PC-3 (cell line): ENCODE measurements around the gene GRID2IP. TPM values are rescaled to one million over a fixed set of nuclear protein-coding genes. Genes with fewer than 3 reads are reported as not detected.

Experiments used
- ATAC-seq: fragments of 200-7000 bp; cut with Tn5 transposase; 2 replicates; pipeline ENCODE4 v1.9.1; 2020; ENCODE audit warnings: mild to moderate bottlenecking, moderate library complexity
- BruUV-seq: library from RNA; stranded (reverse); fragments of 400-500 nt; replicated peaks from 2 replicates; lab custom pipeline; 2021; lab: Mats Ljungman, UMichigan
- CTCF ChIA-PET: fragments of 300-600 bp; sonication (Branson Sonifier 250); formaldehyde crosslinking; loops from one replicate; lab custom pipeline; 2022; ENCODE audit warnings: antibody characterized with exemption; lab: Charles Lee
- POLR2A ChIA-PET: fragments of 300-600 bp; sonication (Branson Sonifier 250); formaldehyde crosslinking; loops from one replicate; lab custom pipeline; 2022; ENCODE audit warnings: antibody characterized with exemption; ENCODE audit not compliant: unreplicated experiment; lab: Charles Lee
- DNase-seq: peaks from one replicate; pipeline ENCODE4 v3.0.0-alpha.2; 2015
- H2AFZ ChIP-seq: fragments of 300-600 bp; sonication (generic); 2 replicates; pipeline ENCODE4 v1.6.0; 2016; ENCODE audit warnings: antibody characterized with exemption, low read length
- H3F3A ChIP-seq: fragments of 300-600 bp; sonication (generic); one replicate; pipeline ENCODE4 v1.6.0; 2017; ENCODE audit warnings: antibody characterized with exemption, low read length, control low read depth, mild to moderate bottlenecking; ENCODE audit not compliant: unreplicated experiment
- H3K27ac ChIP-seq: fragments of 300-600 bp; sonication (generic); 2 replicates; pipeline ENCODE4 v1.5.1; 2016; ENCODE audit warnings: mild to moderate bottlenecking, low read length
- H3K27me3 ChIP-seq: fragments of 300-600 bp; sonication (generic); 2 replicates; pipeline ENCODE4 v1.6.1; 2016; ENCODE audit warnings: low read length, mixed read lengths
- H3K36me3 ChIP-seq: fragments of 300-600 bp; sonication (generic); 2 replicates; pipeline ENCODE4 v1.6.1; 2016; ENCODE audit warnings: low read depth, mixed run types, low read length, mixed read lengths
- H3K4me1 ChIP-seq: fragments of 300-600 bp; sonication (generic); 2 replicates; pipeline ENCODE4 v1.5.1; 2016; ENCODE audit warnings: low read length; ENCODE audit not compliant: insufficient read depth
- H3K4me2 ChIP-seq: fragments of 300-600 bp; sonication (generic); 2 replicates; pipeline ENCODE4 v1.6.0; 2016; ENCODE audit warnings: low read length
- H3K4me3 ChIP-seq: fragments of 300-600 bp; sonication (generic); 2 replicates; pipeline ENCODE4 v1.5.1; 2016; ENCODE audit warnings: mild to moderate bottlenecking, low read length, mixed read lengths
- H3K79me2 ChIP-seq: fragments of 300-600 bp; sonication (generic); 2 replicates; pipeline ENCODE4 v1.6.1; 2017; ENCODE audit warnings: low read length, mixed read lengths
- H3K9ac ChIP-seq: fragments of 300-600 bp; sonication (generic); 2 replicates; pipeline ENCODE4 v1.6.0; 2016; ENCODE audit warnings: mild to moderate bottlenecking, low read length
- H3K9me2 ChIP-seq: fragments of 300-600 bp; sonication (generic); replicated peaks from 2 replicates; pipeline ENCODE4 v1.6.1; 2016; ENCODE audit warnings: mixed run types, low read length, mixed read lengths
- H3K9me3 ChIP-seq: fragments of 300-600 bp; sonication (generic); 2 replicates; pipeline ENCODE4 v1.6.1; 2016; ENCODE audit warnings: low read length, mixed read lengths
- H4K20me1 ChIP-seq: fragments of 300-600 bp; sonication (generic); 2 replicates; pipeline ENCODE4 v1.6.1; 2016; ENCODE audit warnings: low read length, mixed read lengths
- CTCF ChIP-seq: fragments of 300-600 bp; sonication (generic); conservative IDR thresholded peaks from 2 replicates; pipeline ENCODE4 v1.5.1; 2017; ENCODE audit warnings: antibody characterized with exemption, low read depth, mild to moderate bottlenecking, low read length
- EZH2 ChIP-seq: fragments of 300-600 bp; sonication (generic); IDR thresholded peaks from one replicate; pipeline ENCODE4 v1.6.1; 2017; ENCODE audit warnings: antibody characterized with exemption, mild to moderate bottlenecking, low read length; ENCODE audit not compliant: unreplicated experiment
- EZH2phosphoT487 ChIP-seq: fragments of 300-600 bp; sonication (generic); IDR thresholded peaks from 2 replicates; pipeline ENCODE4 v1.6.1; 2018; ENCODE audit warnings: mild to moderate bottlenecking, antibody characterized with exemption, low read length, borderline replicate concordance
- intact Hi-C: fragments of 100-400 bp; cut with micrococcal nuclease; formaldehyde crosslinking; loops from 2 replicates; pipeline ENCODE4 v1.9.0; 2023
- total RNA-seq: library from RNA; depleted of rRNA; stranded (reverse); fragments of >200 nt; gene quantifications from 2 replicates; pipeline ENCODE4 v1.2.3, GENCODE V29; 2014

GRID2IP gene
- total RNA-seq, 1 experiment from 2014 or later: not detected

GRCh38 chr7:6520163-6520981, 30.9 kb downstream of the GRID2IP start:
- H3K9me2 ChIP-seq: no peaks in the 10 kb centered on the region
- ChIA-PET CTCF (no interaction called here), POLR2A (no interaction called here)
- no peaks in the 10 kb centered on the region for H3K9me3 ChIP-seq
- H3K27ac ChIP-seq: no peak overlapping the region
- intact Hi-C loops: no loop called here
- no peak for DNase-seq
- H2AFZ ChIP-seq: no peak overlapping the region
- no peak overlapping the region for H3K9ac ChIP-seq
- no peak for TF ChIP-seq CTCF
- TF ChIP-seq EZH2: no peak
- TF ChIP-seq EZH2phosphoT487: no peak
- no peaks in the 10 kb centered on the region for H3K27me3 ChIP-seq
- no peaks in the 10 kb centered on the region for H3K36me3 ChIP-seq
- no peaks in the 10 kb centered on the region for H3K79me2 ChIP-seq
- BruUV-seq: no TSS peak
- no peaks in the 10 kb centered on the region for H3F3A ChIP-seq
- H3K4me3 ChIP-seq: no peak overlapping the region
- H3K4me1 ChIP-seq: no peaks in the 10 kb centered on the region
- no peak for ATAC-seq
- H4K20me1 ChIP-seq: no peaks in the 10 kb centered on the region
- no peak overlapping the region for H3K4me2 ChIP-seq

- Histone ChIP-seq H3K9ac (no peak overlapping the region), H3K36me3 (no peaks in the 10 kb centered on the region), H3K4me3 (peak overlapping the region; percentile 48; the same call in 1 of the 2 replicates), H3K79me2 (no peaks in the 10 kb centered on the region), H3K4me2 (peak overlapping the region; percentile 82), H3K27me3 (no peaks in the 10 kb centered on the region), H3F3A (no peaks in the 10 kb centered on the region), H3K27ac (no peak overlapping the region), H4K20me1 (no peaks in the 10 kb centered on the region), H3K4me1 (no peaks in the 10 kb centered on the region), H3K9me3 (no peaks in the 10 kb centered on the region), H2AFZ (peak overlapping the region; percentile 89), H3K9me2 (no peaks in the 10 kb centered on the region)
- ChIA-PET CTCF (interaction anchor here (1.4 kb wide), 1 partner anchor 43 kb away, joined by 7 read pairs; no protein-coding TSS in a partner anchor), POLR2A (no interaction called here)
- no TSS peak for BruUV-seq
- peak; percentile 73 for TF ChIP-seq CTCF
- TF ChIP-seq EZH2: no peak
- no peak for TF ChIP-seq EZH2phosphoT487
- intact Hi-C loops: loop anchor here (1.0 to 10.0 kb wide), 2 partner anchors 58 to 418 kb away; no protein-coding TSS in a partner anchor
- peak; percentile 100 for ATAC-seq
- peak; percentile 89 for DNase-seq
These were observed 34.8 kb downstream of the GRID2IP start for GRCh38 chr7:6516387-6516983.
